Measurements from ENCODE around the gene SIRT7.

GRCh38 chr17:81939881-81940385 lies 22.0 kb upstream of the SIRT7 start:
- no peak for TF ChIP-seq POLR2A (IDR thresholded peaks at IDR 0.05)
- TF ChIP-seq CTCF (IDR thresholded peaks at IDR 0.05) = no peak

Measured in transverse colon (tissue), 3 donors.